PFSK-1 (cell line): Measurements from ENCODE around the gene NES.

Experiments used
- FOXP2 ChIP-seq: optimal IDR thresholded peaks from 2 replicates; pipeline ENCODE3; 2011; ENCODE audit warnings: borderline replicate concordance, control low read depth, inconsistent platforms; ENCODE audit not compliant: insufficient read depth; ENCODE audit errors: extremely low read length, extremely low read depth
- POLR2AphosphoS5 ChIP-seq: IDR thresholded peaks from 2 replicates; pipeline ENCODE4 v1.6.1; 2012; ENCODE audit warnings: low read depth, mild to moderate bottlenecking, control low read depth, low read length, moderate library complexity
- REST ChIP-seq, 2 experiments: IDR thresholded peaks; 2 replicates each; pipeline versions ENCODE4 v1.6.1 to v1.8.0; 2011 to 2012; ENCODE audit warnings: low read depth in 2 of 2, low read length in 2 of 2, control low read depth in 1 of 2, inconsistent platforms in 1 of 2, mild to moderate bottlenecking in 1 of 2, moderate library complexity in 1 of 2; ENCODE audit not compliant: insufficient read depth in 1 of 2
- SIN3A ChIP-seq: IDR thresholded peaks from 2 replicates; pipeline ENCODE4 v1.6.1; 2012; ENCODE audit warnings: mild to moderate bottlenecking, low read length, moderate library complexity, borderline replicate concordance; ENCODE audit not compliant: insufficient read depth
- TAF1 ChIP-seq: IDR thresholded peaks from 2 replicates; pipeline ENCODE4 v1.6.1; 2012; ENCODE audit warnings: low read length, control low read depth, borderline replicate concordance; ENCODE audit not compliant: insufficient read depth

Gene NES

DNA sequence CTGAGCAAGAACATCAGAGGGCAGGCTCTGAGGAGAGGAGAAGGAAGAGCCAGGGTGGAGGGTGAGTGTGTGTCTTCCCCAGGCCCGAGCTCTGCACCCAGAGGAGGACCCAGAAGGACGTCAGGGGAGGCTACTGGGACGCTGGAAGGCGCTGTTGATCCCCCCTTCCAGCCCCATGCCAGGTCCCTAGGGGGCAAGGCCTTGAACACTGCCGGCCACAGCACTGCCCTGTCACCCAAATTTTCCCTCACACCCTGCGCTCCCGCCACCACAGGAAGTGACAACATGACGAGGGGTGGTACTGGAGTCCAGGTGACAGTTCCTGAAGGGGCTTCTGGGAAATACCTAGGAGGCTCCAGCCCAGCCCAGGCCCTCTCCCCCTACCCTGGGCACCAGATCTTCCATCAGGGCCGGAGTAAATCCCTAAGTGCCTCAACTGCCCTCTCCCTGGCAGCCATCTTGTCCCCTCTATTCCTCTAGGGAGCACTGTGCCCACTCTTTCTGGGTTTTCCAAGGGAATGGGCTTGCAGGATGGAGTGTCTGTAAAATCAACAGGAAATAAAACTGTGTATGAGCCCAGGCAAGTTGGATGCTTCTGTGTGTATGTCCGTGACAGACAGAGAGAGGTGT is 18.1 kb downstream of the NES start:
- TF ChIP-seq REST (IDR thresholded peaks at IDR 0.05; ENCODE audit: insufficient read depth in 1 of 2, low read depth in 2 of 2, low read length in 2 of 2) (no peak), SIN3A (no peak), POLR2AphosphoS5 (no peak), TAF1 (no peak), FOXP2 (no peak)

DNA sequence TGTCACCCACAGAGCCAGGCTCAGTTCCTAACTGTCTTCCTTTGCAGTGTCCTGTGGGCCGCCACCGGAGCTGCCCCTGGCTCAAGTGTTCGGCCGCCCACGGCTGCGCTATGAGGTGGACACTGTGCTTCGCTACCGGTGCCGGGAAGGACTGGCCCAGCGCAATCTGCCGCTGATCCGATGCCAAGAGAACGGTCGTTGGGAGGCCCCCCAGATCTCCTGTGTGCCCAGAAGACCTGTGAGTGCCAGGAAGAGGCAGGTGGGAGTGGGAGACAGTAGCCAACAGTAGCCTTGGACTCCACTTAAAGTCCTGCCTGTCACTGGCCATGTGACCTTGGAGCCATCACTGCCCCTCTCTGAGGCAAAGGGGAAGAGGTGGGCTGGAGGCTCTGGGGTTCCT is 18.7 kb downstream of the NES start:
- TF ChIP-seq TAF1 (no peak), POLR2AphosphoS5 (no peak), FOXP2 (no peak), REST (IDR thresholded peaks at IDR 0.05; ENCODE audit: insufficient read depth in 1 of 2, low read depth in 2 of 2, low read length in 2 of 2) (no peak), SIN3A (no peak)

DNA sequence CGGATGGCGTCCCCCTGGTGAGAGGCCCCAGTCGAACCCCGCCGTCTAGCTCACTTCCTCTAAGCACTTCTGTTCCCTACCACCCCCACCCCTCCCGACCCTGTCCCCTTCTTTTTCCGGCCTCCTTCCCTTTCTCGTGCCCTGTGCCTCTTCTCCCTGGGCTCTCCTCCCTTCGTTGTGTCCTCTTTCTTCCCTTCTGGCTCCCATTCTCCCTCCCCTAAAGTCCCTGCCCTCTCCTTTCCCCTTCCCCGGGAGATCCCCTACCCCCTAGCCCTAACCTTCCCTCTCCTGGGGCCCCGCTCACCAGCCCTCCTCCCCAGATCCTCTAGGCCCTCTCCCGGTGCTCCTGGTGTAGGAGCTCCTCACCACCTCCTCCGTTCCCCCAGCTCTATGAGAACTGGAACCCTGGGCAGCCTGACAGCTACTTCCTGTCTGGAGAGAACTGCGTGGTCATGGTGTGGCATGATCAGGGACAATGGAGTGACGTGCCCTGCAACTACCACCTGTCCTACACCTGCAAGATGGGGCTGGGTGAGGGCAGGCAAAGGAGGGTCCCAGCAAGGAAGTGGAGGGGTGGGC is 19.4 kb downstream of the NES start:
- TF ChIP-seq REST (IDR thresholded peaks at IDR 0.05; ENCODE audit: insufficient read depth in 1 of 2, low read depth in 2 of 2, low read length in 2 of 2) (no peak), SIN3A (no peak), TAF1 (no peak), FOXP2 (no peak), POLR2AphosphoS5 (no peak)

- no peak for TF ChIP-seq POLR2AphosphoS5
- peak; percentile 46 to 51; a peak in 3 of 4 replicates for TF ChIP-seq REST (IDR thresholded peaks at IDR 0.05; ENCODE audit: insufficient read depth in 1 of 2, low read depth in 2 of 2, low read length in 2 of 2)
- no peak for TF ChIP-seq FOXP2
Measured at GRCh38 chr1:156656806-156657740, 20.1 kb downstream of the NES start.
